Muscle layer of colon (tissue), 2 donors: Measurements from ENCODE around the gene HPGDS.

Experiments used
- H3K27ac ChIP-seq: one replicate; pipeline ENCODE4 v1.7.0; 2013; ENCODE audit warnings: low read depth, mild to moderate bottlenecking, low read length, moderate library complexity
- H3K27me3 ChIP-seq, 2 donors: one replicate each; pipeline ENCODE4 v1.7.0; 2013; ENCODE audit warnings: low read length in 2 of 2, mild to moderate bottlenecking in 2 of 2; ENCODE audit not compliant: insufficient read depth in 2 of 2, control insufficient read depth in 1 of 2
- H3K36me3 ChIP-seq: one replicate; pipeline ENCODE4 v1.7.0; 2013; ENCODE audit warnings: mild to moderate bottlenecking, low read length; ENCODE audit not compliant: insufficient read depth
- H3K4me1 ChIP-seq: one replicate; pipeline ENCODE4 v1.7.0; 2013; ENCODE audit warnings: mild to moderate bottlenecking, low read length; ENCODE audit not compliant: insufficient read depth
- H3K4me3 ChIP-seq, 2 donors: one replicate each; pipeline ENCODE4 v1.7.0; 2013; ENCODE audit warnings: low read length in 2 of 2, low read depth in 1 of 2, mild to moderate bottlenecking in 1 of 2, moderate library complexity in 1 of 2
- H3K9ac ChIP-seq: one replicate; pipeline ENCODE4 v1.7.0; 2013; ENCODE audit warnings: low read length
- H3K9me3 ChIP-seq: one replicate; pipeline ENCODE4 v1.7.0; 2013; ENCODE audit warnings: mild to moderate bottlenecking, low read length
- donor health status: abdominal sarcoma.
- donor health status: Adenocarcinoma of cecum.

HPGDS gene

GRCh38 chr4:94356444-94356843, 13.8 kb upstream of the HPGDS start:
- Histone ChIP-seq H3K27ac (no peak overlapping the region), H3K9ac (no peak overlapping the region), H3K4me1 (no peaks in the 10 kb centered on the region), H3K4me3 (no peak overlapping the region), H3K36me3 (no peaks in the 10 kb centered on the region), H3K27me3 (no peaks in the 10 kb centered on the region), H3K9me3 (no peaks in the 10 kb centered on the region)

GRCh38 chr4:94354474-94354896, 11.8 kb upstream of the HPGDS start:
- H3K9me3 ChIP-seq, result no peaks in the 10 kb centered on the region

GRCh38 chr4:94352996-94353395, 10.4 kb upstream of the HPGDS start:
- Histone ChIP-seq H3K36me3 (no peaks in the 10 kb centered on the region), H3K4me3 (no peak overlapping the region), H3K9ac (no peak overlapping the region), H3K4me1 (no peaks in the 10 kb centered on the region), H3K27ac (no peak overlapping the region), H3K9me3 (no peaks in the 10 kb centered on the region), H3K27me3 (no peaks in the 10 kb centered on the region)

More at GRCh38 chr4:94354474-94354896, 11.8 kb upstream of the HPGDS start:
- no peak overlapping the region for H3K27ac ChIP-seq
- H3K4me1 ChIP-seq, result no peaks in the 10 kb centered on the region
- H3K27me3 ChIP-seq, result no peaks in the 10 kb centered on the region
- no peak overlapping the region for H3K4me3 ChIP-seq
- H3K36me3 ChIP-seq, result no peaks in the 10 kb centered on the region
- H3K9ac ChIP-seq, result no peak overlapping the region

GRCh38 chr4:94352163-94352562, 9.5 kb upstream of the HPGDS start:
- H3K27me3 ChIP-seq, result no peaks in the 10 kb centered on the region
- no peak overlapping the region for H3K27ac ChIP-seq
- H3K4me3 ChIP-seq, result no peak overlapping the region
- H3K9me3 ChIP-seq, result no peaks in the 10 kb centered on the region
- no peaks in the 10 kb centered on the region for H3K36me3 ChIP-seq
- H3K9ac ChIP-seq, result no peak overlapping the region
- H3K4me1 ChIP-seq, result no peaks in the 10 kb centered on the region

DNA sequence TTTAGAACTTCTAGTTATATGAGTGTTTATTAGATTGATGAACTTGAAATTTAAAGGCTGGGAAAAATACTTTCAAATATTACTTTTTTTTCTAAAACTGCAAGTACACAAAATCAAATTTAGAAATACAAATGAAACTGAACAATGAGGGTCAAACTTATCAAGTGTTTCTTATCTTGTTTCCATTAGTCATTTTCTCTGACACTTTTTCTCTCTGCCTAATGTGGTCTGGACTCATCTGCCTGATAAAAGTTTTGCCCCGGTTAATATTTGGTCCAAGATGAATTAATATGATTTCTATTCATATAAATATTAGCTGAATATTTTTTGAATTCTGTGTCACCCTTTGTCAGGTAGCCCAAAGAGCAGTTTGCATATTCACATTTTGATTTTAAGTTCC, 8.7 kb upstream of the HPGDS start:
- Histone ChIP-seq H3K27me3 (no peaks in the 10 kb centered on the region), H3K27ac (no peak overlapping the region), H3K9ac (no peak overlapping the region), H3K4me3 (no peak overlapping the region), H3K36me3 (no peaks in the 10 kb centered on the region), H3K9me3 (no peaks in the 10 kb centered on the region), H3K4me1 (no peaks in the 10 kb centered on the region)

DNA sequence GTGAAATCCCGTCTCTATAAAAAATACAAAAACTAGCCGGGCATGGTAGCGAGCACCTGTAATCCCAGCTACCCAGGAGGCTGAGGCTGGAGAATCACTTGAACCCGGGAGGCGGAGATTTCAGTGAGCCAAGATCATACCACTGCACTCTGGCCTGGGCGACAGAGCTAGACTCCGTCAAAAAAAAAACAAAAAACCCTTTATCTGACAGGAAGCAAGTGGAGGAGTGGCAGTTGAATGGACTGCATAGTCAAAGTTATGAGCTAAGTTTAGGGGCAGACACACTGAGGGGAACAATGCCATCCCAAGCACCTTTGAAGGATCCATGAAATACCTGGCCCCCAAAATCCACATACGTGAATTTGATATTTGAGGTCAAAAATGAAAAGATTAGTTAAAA, 7.5 kb upstream of the HPGDS start:
- H3K4me1 ChIP-seq, result no peaks in the 10 kb centered on the region
- H3K9ac ChIP-seq, result no peak overlapping the region
- no peaks in the 10 kb centered on the region for H3K27me3 ChIP-seq
- H3K36me3 ChIP-seq, result no peaks in the 10 kb centered on the region
- H3K27ac ChIP-seq, result no peak overlapping the region
- H3K4me3 ChIP-seq, result no peak overlapping the region
- no peaks in the 10 kb centered on the region for H3K9me3 ChIP-seq

DNA sequence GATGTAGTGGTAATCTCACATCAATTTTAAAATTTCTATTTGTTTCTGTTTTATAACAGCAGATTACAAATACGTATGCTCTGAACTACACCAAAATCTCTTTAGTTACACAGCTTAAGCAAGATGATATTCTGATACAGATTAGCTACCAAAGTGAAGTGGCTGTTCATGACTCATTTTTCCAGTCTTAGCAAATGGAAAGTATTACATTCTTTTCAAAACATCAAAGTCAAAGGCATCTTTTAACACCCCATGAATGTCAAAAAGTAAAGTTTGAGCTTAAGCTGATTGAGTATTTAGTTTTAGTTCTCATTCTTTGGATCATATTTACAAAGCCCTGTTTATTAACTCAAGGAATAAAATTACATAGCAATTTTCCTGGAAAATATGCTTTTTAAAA, 6.6 kb upstream of the HPGDS start:
- H3K36me3 ChIP-seq, result no peaks in the 10 kb centered on the region
- H3K4me3 ChIP-seq, result no peak overlapping the region
- no peaks in the 10 kb centered on the region for H3K9me3 ChIP-seq
- no peaks in the 10 kb centered on the region for H3K4me1 ChIP-seq
- H3K27me3 ChIP-seq, result no peaks in the 10 kb centered on the region
- H3K27ac ChIP-seq, result no peak overlapping the region
- no peak overlapping the region for H3K9ac ChIP-seq

- Histone ChIP-seq H3K4me1 (no peaks in the 10 kb centered on the region), H3K9ac (no peak overlapping the region), H3K36me3 (no peaks in the 10 kb centered on the region), H3K4me3 (no peak overlapping the region), H3K27me3 (no peaks in the 10 kb centered on the region), H3K27ac (no peak overlapping the region), H3K9me3 (no peaks in the 10 kb centered on the region)
These were observed 6.0 kb upstream of the HPGDS start for GRCh38 chr4:94348666-94349065.

DNA sequence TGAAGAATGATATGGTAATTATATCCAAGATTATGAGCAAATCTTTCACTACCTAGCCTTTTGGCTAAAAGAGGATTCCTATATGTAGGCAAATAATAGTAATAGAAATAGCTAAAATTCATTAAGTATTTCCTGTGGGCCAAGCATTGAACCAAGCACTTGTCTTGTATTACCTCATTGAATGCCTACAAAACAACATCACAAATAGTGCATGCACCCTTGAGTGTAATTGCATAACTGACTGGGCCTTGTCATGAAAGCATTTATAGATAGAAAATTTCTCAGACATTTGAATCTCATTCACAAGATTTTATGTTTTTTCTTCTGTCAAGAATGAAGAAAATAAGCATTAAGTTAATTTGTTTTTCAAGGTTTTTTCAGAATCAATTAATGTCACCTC, 3.9 kb upstream of the HPGDS start:
- Histone ChIP-seq H3K9ac (no peak overlapping the region), H3K4me1 (no peaks in the 10 kb centered on the region), H3K4me3 (no peak overlapping the region), H3K36me3 (no peaks in the 10 kb centered on the region), H3K9me3 (no peaks in the 10 kb centered on the region), H3K27me3 (no peaks in the 10 kb centered on the region), H3K27ac (no peak overlapping the region)

DNA sequence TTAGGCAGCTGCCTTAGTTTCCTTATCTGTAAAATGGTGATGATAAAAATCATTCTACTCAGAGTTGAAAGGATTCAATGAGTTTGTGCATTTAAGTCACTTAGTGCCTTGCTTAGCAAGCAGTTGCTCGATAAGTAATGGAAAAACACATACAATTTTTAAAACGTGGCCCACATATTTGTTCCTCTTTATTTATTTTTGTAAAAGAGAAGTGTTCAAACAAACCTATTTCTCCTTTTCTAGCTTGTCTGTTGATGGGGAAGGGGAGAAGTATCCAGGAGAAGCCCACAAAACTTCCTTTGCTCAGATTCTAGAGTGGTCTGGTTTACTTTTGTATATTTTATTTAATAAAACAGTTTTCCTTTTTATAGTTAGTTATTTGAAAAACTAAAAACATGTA, 3.3 kb upstream of the HPGDS start:
- H3K36me3 ChIP-seq, result no peaks in the 10 kb centered on the region
- no peak overlapping the region for H3K4me3 ChIP-seq
- H3K9ac ChIP-seq, result no peak overlapping the region
- H3K27ac ChIP-seq, result no peak overlapping the region
- no peaks in the 10 kb centered on the region for H3K4me1 ChIP-seq
- H3K9me3 ChIP-seq, result no peaks in the 10 kb centered on the region
- no peaks in the 10 kb centered on the region for H3K27me3 ChIP-seq

GRCh38 chr4:94345266-94345665, 2.6 kb upstream of the HPGDS start:
- no peaks in the 10 kb centered on the region for H3K9me3 ChIP-seq
- H3K27ac ChIP-seq, result no peak overlapping the region
- no peak overlapping the region for H3K4me3 ChIP-seq
- H3K4me1 ChIP-seq, result no peaks in the 10 kb centered on the region
- no peak overlapping the region for H3K9ac ChIP-seq
- H3K27me3 ChIP-seq, result no peaks in the 10 kb centered on the region
- no peaks in the 10 kb centered on the region for H3K36me3 ChIP-seq

- H3K27me3 ChIP-seq, result no peaks in the 10 kb centered on the region
- H3K27ac ChIP-seq, result no peak overlapping the region
- no peaks in the 10 kb centered on the region for H3K9me3 ChIP-seq
- no peaks in the 10 kb centered on the region for H3K36me3 ChIP-seq
- no peaks in the 10 kb centered on the region for H3K4me1 ChIP-seq
- H3K4me3 ChIP-seq, result no peak overlapping the region
- no peak overlapping the region for H3K9ac ChIP-seq
These were observed 1.8 kb upstream of the HPGDS start for GRCh38 chr4:94344457-94344856.
